ENCODE measurements around the gene RAB37. TPM values are rescaled to one million over a fixed set of nuclear protein-coding genes. Genes with fewer than 3 reads are reported as not detected.

The RAB37 gene
- total and polyA plus RNA-seq, 2 of the 13 experiments (the other 11 are each of a cell fraction or from before 2014, with no cell fraction given) = 0.91 to 3.7 TPM

DNA sequence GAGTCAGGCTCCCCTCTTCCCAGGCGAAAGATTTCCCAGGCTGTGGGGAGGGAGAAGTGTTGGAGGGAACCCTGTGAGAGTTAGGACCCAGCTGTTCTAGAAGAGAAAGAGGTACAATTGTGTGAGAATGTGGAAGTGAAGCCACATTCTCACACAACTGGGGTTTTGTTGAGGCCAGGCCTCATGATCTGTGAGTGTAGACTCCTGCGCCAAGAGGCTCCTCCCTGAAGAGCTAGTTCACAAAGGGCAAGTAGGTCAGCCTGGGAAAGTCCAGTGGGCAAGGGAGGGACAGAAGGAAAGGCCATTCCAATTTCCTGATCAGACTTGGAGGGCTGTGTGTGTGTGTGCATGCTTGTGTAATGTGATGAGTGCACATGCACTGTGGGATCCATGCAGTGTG is 39.5 kb upstream of the RAB37 start:
- H3K27ac ChIP-seq (ENCODE audit: extremely low read length, insufficient read depth, low read length) = no peak overlapping the region
- no peaks in the 10 kb centered on the region for H3K79me2 ChIP-seq (ENCODE audit: insufficient read depth, low read length)
- H3K4me3 ChIP-seq (replicated peaks in 1 of 3; ENCODE audit: insufficient read depth in 1 of 3, low read depth in 2 of 3, low read length in 3 of 3) = no peak overlapping the region
- TF ChIP-seq TAF1 (CRISPR knock-in tag; IDR thresholded peaks at IDR 0.05) = no peak
- no peak for TF ChIP-seq PAF1 (CRISPR knock-in tag; IDR thresholded peaks at IDR 0.05)
- TF ChIP-seq NCOA2 (CRISPR knock-in tag; IDR thresholded peaks at IDR 0.05) = no peak
- no peak overlapping the region for H3K9ac ChIP-seq (ENCODE audit: insufficient read depth, low read depth, low read length)
- no peaks in the 10 kb centered on the region for H3K36me3 ChIP-seq (replicated peaks in 1 of 2; ENCODE audit: control insufficient read depth in 1 of 2, insufficient read depth in 2 of 2, low read length in 2 of 2)
- no peak overlapping the region for H3K4me2 ChIP-seq (ENCODE audit: low read depth, low read length)
- intact Hi-C loops (cut with micrococcal nuclease; ENCODE audit: unreplicated experiment) (no loop called here), in situ Hi-C loops (cut with HindIII; ENCODE audit: extremely low pct_ligation_motif_present, low pct_unique_long_range_greater_than_20kb) (no loop called here)
- BruUV-seq (replicated peaks) = no TSS peak
- ChIA-PET CTCF (ENCODE audit: low intra/inter-chr PET ratio, low total read pairs) (no interaction called here), POLR2A (no interaction called here)
- no peak overlapping the region for H2AFZ ChIP-seq (ENCODE audit: low read length)
- ATAC-seq (no peak), DNase-seq (ENCODE audit: low spot score) (no peak), FAIRE-seq (no peak)
- no peaks in the 10 kb centered on the region for H3K9me3 ChIP-seq (ENCODE audit: low read length)
- H3K27me3 ChIP-seq (ENCODE audit: control insufficient read depth in 1 of 2, insufficient read depth in 2 of 2, low read length in 2 of 2) = peaks cover 4 to 46% of the 10 kb centered on the region in 2 experiments; a peak in 4 of 5 replicates
- H4K20me1 ChIP-seq (ENCODE audit: insufficient read depth, low read length) = peaks cover 5% of the 10 kb centered on the region; the same call in 1 of the 2 replicates
- H3K4me1 ChIP-seq (ENCODE audit: insufficient read depth, low read length) = no peaks in the 10 kb centered on the region
- WGBS (ENCODE audit: low lambda C conversion rate) = 41% methylated on average over 2 of the region's 2 CpGs

DNA sequence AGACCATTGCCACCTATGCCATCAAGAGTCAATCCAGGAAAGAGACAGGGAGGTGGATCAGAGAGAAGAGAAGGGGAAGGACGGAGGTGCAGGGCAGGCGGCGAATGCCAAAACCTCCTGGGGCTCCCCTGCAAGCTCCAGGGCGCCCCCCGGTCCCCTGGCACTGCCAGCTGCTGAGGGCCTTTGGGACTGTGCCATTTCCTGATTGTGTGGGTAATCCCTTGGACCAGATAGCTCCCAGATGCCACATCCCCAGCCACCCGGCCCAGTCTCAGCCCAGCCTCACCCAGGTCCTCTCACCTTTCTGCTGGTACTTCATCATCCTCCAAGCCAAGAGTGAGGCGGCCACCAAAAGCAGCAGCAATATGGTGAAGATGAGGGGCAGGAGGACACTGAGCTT is 39.0 kb upstream of the RAB37 start:
- H4K20me1 ChIP-seq (ENCODE audit: insufficient read depth, low read length) = peaks cover 5% of the 10 kb centered on the region; the same call in 1 of the 2 replicates
- intact Hi-C loops (cut with micrococcal nuclease; ENCODE audit: unreplicated experiment) = no loop called here
- H3K4me2 ChIP-seq (ENCODE audit: low read depth, low read length) = no peak overlapping the region
- no peaks in the 10 kb centered on the region for H3K4me1 ChIP-seq (ENCODE audit: insufficient read depth, low read length)
- H3K4me3 ChIP-seq (replicated peaks in 1 of 3; ENCODE audit: insufficient read depth in 1 of 3, low read depth in 2 of 3, low read length in 3 of 3) = no peak overlapping the region
- peaks cover 4 to 41% of the 10 kb centered on the region in 2 experiments for H3K27me3 ChIP-seq (ENCODE audit: control insufficient read depth in 1 of 2, insufficient read depth in 2 of 2, low read length in 2 of 2)
- in situ Hi-C loops (cut with HindIII; ENCODE audit: extremely low pct_ligation_motif_present, low pct_unique_long_range_greater_than_20kb) = no loop called here
- no peaks in the 10 kb centered on the region for H3K79me2 ChIP-seq (ENCODE audit: insufficient read depth, low read length)
- no peak for ATAC-seq
- H3K9ac ChIP-seq (ENCODE audit: insufficient read depth, low read depth, low read length) = no peak overlapping the region
- ChIA-PET POLR2A (no interaction called here), CTCF (ENCODE audit: low intra/inter-chr PET ratio, low total read pairs) (no interaction called here)
- no peaks in the 10 kb centered on the region for H3K36me3 ChIP-seq (replicated peaks in 1 of 2; ENCODE audit: control insufficient read depth in 1 of 2, insufficient read depth in 2 of 2, low read length in 2 of 2)
- no peak overlapping the region for H2AFZ ChIP-seq (ENCODE audit: low read length)
- no peaks in the 10 kb centered on the region for H3K9me3 ChIP-seq (ENCODE audit: low read length)
- 17% methylated on average over 7 of the region's 7 CpGs for WGBS (ENCODE audit: low lambda C conversion rate)
- BruUV-seq (replicated peaks) = no TSS peak
- FAIRE-seq = no peak
- no peak overlapping the region for H3K27ac ChIP-seq (ENCODE audit: extremely low read length, insufficient read depth, low read length)
- DNase-seq (ENCODE audit: low spot score) = no peak
- TF ChIP-seq FOXO1 (CRISPR knock-in tag; IDR thresholded peaks at IDR 0.05) (no peak), DMAP1 (CRISPR knock-in tag; IDR thresholded peaks at IDR 0.05) (no peak), KAT8 (CRISPR knock-in tag; IDR thresholded peaks at IDR 0.05) (no peak), ATAD3A (CRISPR knock-in tag; IDR thresholded peaks at IDR 0.05) (no peak)
- TF ChIP-seq, protein P1, sequence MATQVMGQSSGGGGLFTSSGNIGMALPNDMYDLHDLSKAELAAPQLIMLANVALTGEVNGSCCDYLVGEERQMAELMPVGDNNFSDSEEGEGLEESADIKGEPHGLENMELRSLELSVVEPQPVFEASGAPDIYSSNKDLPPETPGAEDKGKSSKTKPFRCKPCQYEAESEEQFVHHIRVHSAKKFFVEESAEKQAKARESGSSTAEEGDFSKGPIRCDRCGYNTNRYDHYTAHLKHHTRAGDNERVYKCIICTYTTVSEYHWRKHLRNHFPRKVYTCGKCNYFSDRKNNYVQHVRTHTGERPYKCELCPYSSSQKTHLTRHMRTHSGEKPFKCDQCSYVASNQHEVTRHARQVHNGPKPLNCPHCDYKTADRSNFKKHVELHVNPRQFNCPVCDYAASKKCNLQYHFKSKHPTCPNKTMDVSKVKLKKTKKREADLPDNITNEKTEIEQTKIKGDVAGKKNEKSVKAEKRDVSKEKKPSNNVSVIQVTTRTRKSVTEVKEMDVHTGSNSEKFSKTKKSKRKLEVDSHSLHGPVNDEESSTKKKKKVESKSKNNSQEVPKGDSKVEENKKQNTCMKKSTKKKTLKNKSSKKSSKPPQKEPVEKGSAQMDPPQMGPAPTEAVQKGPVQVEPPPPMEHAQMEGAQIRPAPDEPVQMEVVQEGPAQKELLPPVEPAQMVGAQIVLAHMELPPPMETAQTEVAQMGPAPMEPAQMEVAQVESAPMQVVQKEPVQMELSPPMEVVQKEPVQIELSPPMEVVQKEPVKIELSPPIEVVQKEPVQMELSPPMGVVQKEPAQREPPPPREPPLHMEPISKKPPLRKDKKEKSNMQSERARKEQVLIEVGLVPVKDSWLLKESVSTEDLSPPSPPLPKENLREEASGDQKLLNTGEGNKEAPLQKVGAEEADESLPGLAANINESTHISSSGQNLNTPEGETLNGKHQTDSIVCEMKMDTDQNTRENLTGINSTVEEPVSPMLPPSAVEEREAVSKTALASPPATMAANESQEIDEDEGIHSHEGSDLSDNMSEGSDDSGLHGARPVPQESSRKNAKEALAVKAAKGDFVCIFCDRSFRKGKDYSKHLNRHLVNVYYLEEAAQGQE (IDR thresholded peaks at IDR 0.05; ENCODE audit: borderline replicate concordance in 1 of 2, low read depth in 1 of 2, low read length in 2 of 2) = no peak
- TF ChIP-seq, protein P2, sequence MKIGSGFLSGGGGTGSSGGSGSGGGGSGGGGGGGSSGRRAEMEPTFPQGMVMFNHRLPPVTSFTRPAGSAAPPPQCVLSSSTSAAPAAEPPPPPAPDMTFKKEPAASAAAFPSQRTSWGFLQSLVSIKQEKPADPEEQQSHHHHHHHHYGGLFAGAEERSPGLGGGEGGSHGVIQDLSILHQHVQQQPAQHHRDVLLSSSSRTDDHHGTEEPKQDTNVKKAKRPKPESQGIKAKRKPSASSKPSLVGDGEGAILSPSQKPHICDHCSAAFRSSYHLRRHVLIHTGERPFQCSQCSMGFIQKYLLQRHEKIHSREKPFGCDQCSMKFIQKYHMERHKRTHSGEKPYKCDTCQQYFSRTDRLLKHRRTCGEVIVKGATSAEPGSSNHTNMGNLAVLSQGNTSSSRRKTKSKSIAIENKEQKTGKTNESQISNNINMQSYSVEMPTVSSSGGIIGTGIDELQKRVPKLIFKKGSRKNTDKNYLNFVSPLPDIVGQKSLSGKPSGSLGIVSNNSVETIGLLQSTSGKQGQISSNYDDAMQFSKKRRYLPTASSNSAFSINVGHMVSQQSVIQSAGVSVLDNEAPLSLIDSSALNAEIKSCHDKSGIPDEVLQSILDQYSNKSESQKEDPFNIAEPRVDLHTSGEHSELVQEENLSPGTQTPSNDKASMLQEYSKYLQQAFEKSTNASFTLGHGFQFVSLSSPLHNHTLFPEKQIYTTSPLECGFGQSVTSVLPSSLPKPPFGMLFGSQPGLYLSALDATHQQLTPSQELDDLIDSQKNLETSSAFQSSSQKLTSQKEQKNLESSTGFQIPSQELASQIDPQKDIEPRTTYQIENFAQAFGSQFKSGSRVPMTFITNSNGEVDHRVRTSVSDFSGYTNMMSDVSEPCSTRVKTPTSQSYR (CRISPR knock-in tag; IDR thresholded peaks at IDR 0.05; ENCODE audit: borderline replicate concordance) = no peak

Measured in HepG2 (cell line).